NCI-H1417 treated with DMSO at 0.1 percent for 48 hours (cell line): ENCODE results near the gene SLC35C1.
"Not testable (repeated sequence)": the region's sequence is repeated elsewhere in the genome, so short reads cannot be mapped to it uniquely, and the experiment has no call there.

Experiments used
- DNase-seq: peaks from one replicate; lab custom pipeline; 2025; lab: John Stamatoyannopoulos, UW

SLC35C1 gene

GRCh38 chr11:45811109-45811435 is 6.1 kb downstream of the SLC35C1 start:
- DNase-seq: no peak

- DNase-seq: no peak
Measured at GRCh38 chr11:45811571-45812290, 6.8 kb downstream of the SLC35C1 start.

- no peak for DNase-seq
Measured at GRCh38 chr11:45812581-45813548, 7.9 kb downstream of the SLC35C1 start.

- DNase-seq: no peak
Measured at GRCh38 chr11:45815747-45816146, 10.8 kb downstream of the SLC35C1 start.

GRCh38 chr11:45816614-45817013 is 11.7 kb downstream of the SLC35C1 start:
- no peak for DNase-seq

- DNase-seq: no peak
Measured at GRCh38 chr11:45817191-45817590, 12.2 kb downstream of the SLC35C1 start.

GRCh38 chr11:45818961-45819605 is 14.1 kb downstream of the SLC35C1 start:
- DNase-seq: no peak

GRCh38 chr11:45820211-45820857 is 15.4 kb downstream of the SLC35C1 start:
- no peak for DNase-seq

GRCh38 chr11:45826492-45826891 is 21.5 kb downstream of the SLC35C1 start:
- DNase-seq: not testable (repeated sequence)

- no peak for DNase-seq
Measured at GRCh38 chr11:45827123-45827522, 22.2 kb downstream of the SLC35C1 start.

GRCh38 chr11:45828996-45829395 is 24.0 kb downstream of the SLC35C1 start:
- DNase-seq: no peak

GRCh38 chr11:45830596-45830995 is 25.6 kb downstream of the SLC35C1 start:
- DNase-seq: no peak

- DNase-seq: no peak
Measured at GRCh38 chr11:45832811-45833441, 28.0 kb downstream of the SLC35C1 start.

- DNase-seq: no peak
Measured at GRCh38 chr11:45833761-45834160, 28.8 kb downstream of the SLC35C1 start.

GRCh38 chr11:45834298-45834756 is 29.4 kb downstream of the SLC35C1 start:
- DNase-seq: no peak

- DNase-seq: no peak
Measured at GRCh38 chr11:45839204-45839603, 34.3 kb downstream of the SLC35C1 start.

- not testable (repeated sequence) for DNase-seq
Measured at GRCh38 chr11:45840251-45840650, 35.3 kb downstream of the SLC35C1 start.

- DNase-seq: no peak
Measured at GRCh38 chr11:45843158-45843924, 38.4 kb downstream of the SLC35C1 start.

GRCh38 chr11:45844822-45845578 is 40.1 kb downstream of the SLC35C1 start:
- no peak for DNase-seq

- DNase-seq: no peak
Measured at GRCh38 chr11:45846174-45846675, 41.3 kb downstream of the SLC35C1 start.
